KG1 (cell line): ENCODE data around the gene EZH2.

ENCODE experiments used
- DNase-seq: peaks from one replicate; lab custom pipeline; 2025; lab: John Stamatoyannopoulos, UW

Gene EZH2

GRCh38 chr7:148804343-148805235 is 79.5 kb downstream of the EZH2 start:
- no peak for DNase-seq

GRCh38 chr7:148803094-148803493 is 81.0 kb downstream of the EZH2 start:
- DNase-seq, result no peak

GRCh38 chr7:148802101-148802493 is 82.0 kb downstream of the EZH2 start:
- DNase-seq, result no peak

- no peak for DNase-seq
These were observed 83.4 kb downstream of the EZH2 start for GRCh38 chr7:148800677-148801076.

- DNase-seq, result no peak
These were observed 84.1 kb downstream of the EZH2 start for GRCh38 chr7:148799893-148800555.

- DNase-seq, result no peak
These were observed 87.2 kb downstream of the EZH2 start for GRCh38 chr7:148796841-148797240.

GRCh38 chr7:148794476-148794875 is 89.6 kb downstream of the EZH2 start:
- no peak for DNase-seq

GRCh38 chr7:148793590-148793989 is 90.5 kb downstream of the EZH2 start:
- no peak for DNase-seq

GRCh38 chr7:148791546-148791945 is 92.5 kb downstream of the EZH2 start:
- DNase-seq, result no peak

GRCh38 chr7:148790850-148791249 is 93.2 kb downstream of the EZH2 start:
- DNase-seq, result no peak

GRCh38 chr7:148790131-148790726 is 93.9 kb downstream of the EZH2 start:
- no peak for DNase-seq

GRCh38 chr7:148789220-148789619 is 94.9 kb downstream of the EZH2 start:
- no peak for DNase-seq

GRCh38 chr7:148787571-148788295 is 96.4 kb downstream of the EZH2 start:
- DNase-seq, result no peak

- no peak for DNase-seq
These were observed 100.1 kb downstream of the EZH2 start for GRCh38 chr7:148783801-148784527.

- no peak for DNase-seq
These were observed 101.2 kb downstream of the EZH2 start for GRCh38 chr7:148782757-148783456.

- no peak for DNase-seq
These were observed 109.6 kb downstream of the EZH2 start for GRCh38 chr7:148774471-148774870.

GRCh38 chr7:148773334-148773733 is 110.8 kb downstream of the EZH2 start:
- DNase-seq, result no peak

GRCh38 chr7:148772297-148773089 is 111.6 kb downstream of the EZH2 start:
- DNase-seq, result no peak

GRCh38 chr7:148770004-148770403 is 114.1 kb downstream of the EZH2 start:
- no peak for DNase-seq

GRCh38 chr7:148763622-148764021 is 120.5 kb downstream of the EZH2 start:
- no peak for DNase-seq
